LNCaP clone FGC (cell line): ENCODE data around the gene MYO16.

Experiments used
- DNase-seq: peaks from one replicate; pipeline ENCODE4 v3.0.0-alpha.2; 2011; ENCODE audit warnings: low read depth
- H3K4me3 ChIP-seq: 2 replicates; pipeline ENCODE4 v1.5.1; 2011; ENCODE audit warnings: mild to moderate bottlenecking, low read depth, low read length, control low read depth
- TF ChIP-seq, protein P1 (sequence below): IDR thresholded peaks from 2 replicates; pipeline ENCODE4 v1.5.1; 2012; ENCODE audit warnings: mild to moderate bottlenecking; ENCODE audit not compliant: control insufficient read depth, insufficient read depth; ENCODE audit errors: extremely low read depth

MYO16 gene

DNA sequence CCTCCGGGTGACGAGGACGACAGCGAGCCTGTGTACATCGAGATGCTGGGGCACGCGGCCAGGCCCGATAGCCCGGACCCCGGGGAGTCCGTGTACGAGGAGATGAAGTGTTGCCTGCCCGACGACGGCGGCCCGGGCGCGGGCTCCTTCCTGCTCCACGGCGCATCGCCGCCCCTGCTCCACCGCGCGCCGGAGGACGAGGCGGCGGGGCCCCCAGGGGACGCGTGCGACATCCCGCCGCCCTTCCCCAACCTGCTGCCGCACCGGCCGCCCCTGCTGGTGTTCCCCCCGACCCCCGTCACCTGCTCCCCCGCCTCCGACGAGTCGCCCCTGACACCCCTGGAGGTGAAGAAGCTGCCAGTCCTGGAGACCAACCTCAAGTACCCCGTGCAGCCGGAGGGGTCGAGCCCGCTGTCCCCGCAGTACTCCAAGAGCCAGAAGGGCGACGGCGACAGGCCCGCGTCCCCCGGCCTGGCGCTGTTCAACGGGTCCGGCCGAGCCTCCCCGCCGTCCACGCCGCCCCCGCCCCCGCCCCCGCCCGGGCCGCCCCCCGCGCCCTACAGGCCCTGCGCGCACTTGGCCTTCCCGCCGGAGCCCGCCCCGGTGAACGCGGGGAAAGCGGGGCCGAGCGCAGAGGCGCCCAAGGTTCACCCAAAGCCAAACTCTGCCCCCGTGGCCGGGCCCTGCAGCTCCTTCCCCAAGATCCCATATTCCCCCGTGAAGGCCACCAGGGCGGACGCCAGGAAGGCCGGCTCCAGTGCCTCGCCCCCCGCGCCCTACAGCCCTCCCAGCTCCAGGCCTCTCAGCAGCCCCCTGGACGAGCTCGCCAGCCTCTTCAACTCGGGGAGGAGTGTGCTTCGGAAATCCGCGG, 511.3 kb downstream of the MYO16 start:
- no peak for DNase-seq
- H3K4me3 ChIP-seq: no peak overlapping the region
- TF ChIP-seq, protein P1, sequence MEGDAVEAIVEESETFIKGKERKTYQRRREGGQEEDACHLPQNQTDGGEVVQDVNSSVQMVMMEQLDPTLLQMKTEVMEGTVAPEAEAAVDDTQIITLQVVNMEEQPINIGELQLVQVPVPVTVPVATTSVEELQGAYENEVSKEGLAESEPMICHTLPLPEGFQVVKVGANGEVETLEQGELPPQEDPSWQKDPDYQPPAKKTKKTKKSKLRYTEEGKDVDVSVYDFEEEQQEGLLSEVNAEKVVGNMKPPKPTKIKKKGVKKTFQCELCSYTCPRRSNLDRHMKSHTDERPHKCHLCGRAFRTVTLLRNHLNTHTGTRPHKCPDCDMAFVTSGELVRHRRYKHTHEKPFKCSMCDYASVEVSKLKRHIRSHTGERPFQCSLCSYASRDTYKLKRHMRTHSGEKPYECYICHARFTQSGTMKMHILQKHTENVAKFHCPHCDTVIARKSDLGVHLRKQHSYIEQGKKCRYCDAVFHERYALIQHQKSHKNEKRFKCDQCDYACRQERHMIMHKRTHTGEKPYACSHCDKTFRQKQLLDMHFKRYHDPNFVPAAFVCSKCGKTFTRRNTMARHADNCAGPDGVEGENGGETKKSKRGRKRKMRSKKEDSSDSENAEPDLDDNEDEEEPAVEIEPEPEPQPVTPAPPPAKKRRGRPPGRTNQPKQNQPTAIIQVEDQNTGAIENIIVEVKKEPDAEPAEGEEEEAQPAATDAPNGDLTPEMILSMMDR: no peak

DNA sequence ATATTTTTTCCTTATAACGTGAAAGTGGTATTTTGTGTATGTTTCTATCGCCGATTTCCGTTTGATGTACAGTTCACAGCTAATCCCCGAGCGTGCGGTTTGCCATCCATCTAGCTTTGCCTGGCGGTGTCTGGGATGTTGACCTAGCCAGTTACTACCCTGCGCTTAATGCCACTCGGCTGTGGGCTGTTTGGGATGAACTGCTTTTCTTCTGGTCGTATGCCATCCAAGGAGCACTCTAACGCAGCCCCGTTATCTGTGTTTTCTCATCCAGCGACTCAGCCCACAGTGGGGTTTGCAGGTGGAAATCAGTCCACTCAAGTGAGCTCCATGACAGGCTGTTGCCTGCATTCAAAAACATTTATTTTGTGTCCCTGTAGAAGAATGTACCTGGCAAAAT, 512.3 kb downstream of the MYO16 start:
- TF ChIP-seq, protein P1: no peak
- DNase-seq: no peak
- H3K4me3 ChIP-seq: no peak overlapping the region

DNA sequence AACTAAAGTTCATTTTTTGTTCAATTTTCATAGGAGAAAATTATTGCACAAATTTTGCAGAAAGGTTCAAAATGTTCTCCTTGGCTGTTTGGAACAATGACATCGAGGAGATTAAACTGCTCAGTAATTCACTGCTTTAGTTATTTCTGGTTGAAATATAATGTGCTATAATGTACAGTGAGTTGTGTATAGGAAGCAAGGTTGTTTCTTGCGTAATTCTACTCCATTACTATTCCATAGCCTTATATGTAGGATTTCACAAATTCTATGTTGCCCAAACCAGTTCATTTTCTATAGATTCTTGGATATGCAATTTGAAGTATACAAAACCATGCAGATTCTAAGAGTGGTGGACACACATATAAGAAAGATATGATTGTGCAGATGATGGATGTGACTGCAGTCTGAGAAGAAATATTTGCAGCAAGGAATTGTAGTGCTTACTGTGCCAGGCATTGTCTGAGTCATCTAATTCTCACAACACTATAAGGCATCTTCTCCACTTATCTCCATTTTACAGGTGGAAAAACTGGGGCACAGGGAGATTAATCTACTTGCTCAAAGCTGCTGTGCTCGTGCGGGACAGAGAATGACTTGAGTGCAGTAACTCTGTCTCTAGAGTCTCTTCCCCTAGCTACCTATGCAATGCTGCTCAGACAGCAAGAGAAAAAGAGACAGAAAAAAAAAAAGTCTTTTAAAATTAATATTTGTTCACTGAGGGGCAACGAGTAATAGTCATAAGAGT, 515.5 kb downstream of the MYO16 start:
- TF ChIP-seq, protein P1: no peak
- H3K4me3 ChIP-seq: no peak overlapping the region
- DNase-seq: no peak

DNA sequence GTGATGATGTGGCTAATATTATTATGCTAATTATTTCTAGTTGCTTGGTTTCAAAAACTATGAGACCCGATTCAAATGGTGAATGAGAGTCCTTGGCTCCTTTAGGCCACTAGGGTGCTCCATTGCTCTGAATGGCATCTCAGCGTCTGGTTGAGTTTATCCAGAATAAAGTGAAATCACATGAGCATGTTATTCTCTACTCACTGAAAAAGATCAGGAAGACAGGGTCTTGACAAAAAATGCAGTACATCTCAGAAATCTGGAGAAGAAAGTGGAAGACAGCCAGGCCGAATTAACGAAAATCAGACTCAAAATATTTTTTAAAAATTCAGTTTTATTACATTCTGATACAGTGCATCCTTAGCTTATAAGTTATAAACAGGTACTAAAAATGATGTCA, 516.2 kb downstream of the MYO16 start:
- TF ChIP-seq, protein P1: peak; percentile 73
- H3K4me3 ChIP-seq: no peak overlapping the region
- DNase-seq: no peak

- no peak overlapping the region for H3K4me3 ChIP-seq
Observed at GRCh38 chr13:109146393-109146792, 517.0 kb downstream of the MYO16 start.

DNA sequence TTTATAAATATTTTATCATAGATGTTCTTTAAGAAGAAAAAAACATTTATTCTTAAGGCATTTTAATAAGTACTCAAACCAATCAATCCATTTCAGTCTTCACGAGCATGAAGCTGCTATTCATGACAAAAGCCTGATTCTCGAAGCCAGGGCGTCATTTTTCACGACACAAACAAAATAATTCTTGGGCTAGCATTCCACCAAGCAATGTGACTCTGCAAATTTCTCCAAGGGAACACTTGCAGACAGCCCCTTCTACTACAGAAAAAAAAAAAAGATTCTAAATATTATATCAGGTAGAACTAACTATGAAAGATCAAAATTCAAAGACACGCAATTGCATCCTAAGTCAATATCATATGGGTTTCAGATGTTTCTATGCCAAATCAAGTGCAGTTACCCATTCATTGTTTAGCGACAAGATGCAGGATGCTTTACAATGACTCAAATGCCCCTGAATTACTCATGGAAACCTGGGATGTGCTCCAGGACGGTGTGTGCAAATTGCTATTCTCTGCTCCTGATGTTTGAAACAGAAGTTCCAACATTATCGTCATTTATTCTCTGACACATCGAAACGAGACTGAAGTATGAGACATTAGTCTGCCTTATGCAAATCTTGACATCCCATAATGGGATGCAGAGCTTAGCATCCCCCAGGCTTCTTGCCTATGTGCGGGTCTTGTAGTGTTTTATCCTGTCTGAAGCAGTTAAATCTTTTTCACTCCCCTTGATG, 517.7 kb downstream of the MYO16 start:
- TF ChIP-seq, protein P1: no peak
- H3K4me3 ChIP-seq: no peak overlapping the region
- no peak for DNase-seq

More at GRCh38 chr13:109146393-109146792, 517.0 kb downstream of the MYO16 start:
- DNase-seq: no peak
- TF ChIP-seq, protein P1: no peak
